GM21390 (cell line): ENCODE results near the gene PDXDC1.
A peak's percentile ranks its signal among the peaks of the same experiment; 100 is the strongest.
"Not testable (repeated sequence)": the region's sequence is repeated elsewhere in the genome, so short reads cannot be mapped to it uniquely, and the experiment has no call there.

Source experiments
- ATAC-seq: cut with Tn5 transposase; IDR thresholded peaks from one replicate; pipeline ENCODE4 v1.9.1; 2021; ENCODE audit not compliant: unreplicated experiment

PDXDC1 gene

GRCh38 chr16:15034266-15035162, 59.7 kb downstream of the PDXDC1 start:
- ATAC-seq, result no peak

- ATAC-seq, result no peak
These were observed 60.4 kb downstream of the PDXDC1 start for GRCh38 chr16:15035163-15035729.

GRCh38 chr16:15037003-15037402, 62.2 kb downstream of the PDXDC1 start:
- ATAC-seq, result no peak

GRCh38 chr16:15037745-15038144, 62.9 kb downstream of the PDXDC1 start:
- no peak for ATAC-seq

- ATAC-seq, result no peak
These were observed 63.9 kb downstream of the PDXDC1 start for GRCh38 chr16:15038689-15039088.

GRCh38 chr16:15041271-15042004, 66.6 kb downstream of the PDXDC1 start:
- ATAC-seq, result no peak

GRCh38 chr16:15043344-15043743, 68.5 kb downstream of the PDXDC1 start:
- ATAC-seq, result no peak

GRCh38 chr16:15044286-15044685, 69.5 kb downstream of the PDXDC1 start:
- no peak for ATAC-seq

- ATAC-seq, result not testable (repeated sequence)
These were observed 70.4 kb downstream of the PDXDC1 start for GRCh38 chr16:15045270-15045669.

GRCh38 chr16:15046692-15047376, 72.0 kb downstream of the PDXDC1 start:
- no peak for ATAC-seq

- no peak for ATAC-seq
These were observed 74.9 kb downstream of the PDXDC1 start for GRCh38 chr16:15049581-15050180.

GRCh38 chr16:15050440-15050839, 75.6 kb downstream of the PDXDC1 start:
- not testable (repeated sequence) for ATAC-seq

- no peak for ATAC-seq
These were observed 76.6 kb downstream of the PDXDC1 start for GRCh38 chr16:15051387-15051951.

GRCh38 chr16:15052747-15053476, 78.1 kb downstream of the PDXDC1 start:
- no peak for ATAC-seq

- no peak for ATAC-seq
These were observed 79.1 kb downstream of the PDXDC1 start for GRCh38 chr16:15053904-15054303.

GRCh38 chr16:15054357-15055140, 79.7 kb downstream of the PDXDC1 start:
- no peak for ATAC-seq

GRCh38 chr16:15055141-15056053, 80.6 kb downstream of the PDXDC1 start:
- peak; percentile 54 for ATAC-seq
